ENCODE data around the gene CD52.

DNA sequence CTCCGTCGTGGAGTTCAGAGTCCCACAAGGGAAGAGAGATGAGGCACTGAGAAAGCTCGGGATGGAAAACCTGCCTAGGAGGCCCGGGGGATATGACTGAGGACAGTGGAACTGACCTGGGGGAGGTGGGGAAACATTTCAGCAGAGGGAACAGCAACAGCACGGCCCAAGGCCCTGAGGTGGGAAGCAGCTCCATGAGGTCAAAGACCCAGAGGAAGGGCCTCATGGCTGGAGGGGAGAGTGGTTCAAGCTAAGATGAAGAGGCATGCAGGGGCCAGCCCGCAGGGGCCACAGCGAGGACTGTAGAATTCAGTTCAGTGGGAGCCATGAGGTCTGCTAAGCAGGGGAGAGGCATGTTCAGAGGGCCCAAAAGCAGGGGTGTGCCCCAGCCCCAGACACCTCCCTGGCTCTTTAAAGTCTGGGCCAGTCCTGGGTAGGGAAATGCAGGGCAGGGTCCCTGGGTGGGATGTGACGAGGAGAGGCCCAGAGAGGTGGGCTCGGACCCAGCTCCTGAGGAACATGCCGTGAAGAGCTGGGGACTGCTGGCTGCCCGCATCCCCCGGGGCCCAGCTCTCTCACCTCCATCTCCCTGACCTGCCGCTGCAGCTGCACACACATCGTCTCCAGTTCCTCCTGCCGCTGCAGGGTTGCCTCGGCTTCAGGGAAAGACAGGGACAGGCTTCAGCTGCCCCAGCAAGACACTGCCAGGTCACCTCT lies 21.3 kb upstream of the CD52 start:
- TF ChIP-seq POLR2A (IDR thresholded peaks at IDR 0.05; ENCODE audit: low read depth, low read length) (no peak), CTCF (IDR thresholded peaks at IDR 0.05; ENCODE audit: extremely low read depth in 1 of 2, insufficient read depth in 1 of 2, low read depth in 1 of 2, low read length in 2 of 2) (no peak), POLR2AphosphoS5 (IDR thresholded peaks at IDR 0.05; ENCODE audit: insufficient read depth, low read depth, low read length) (no peak)
